Stomach (tissue), 9 donors: ENCODE results near the gene CDC42SE2. TPM values are rescaled to one million over a fixed set of nuclear protein-coding genes. Genes with fewer than 3 reads are reported as not detected.

Source experiments
- DNase-seq, 2 donors: peaks; one replicate each; pipeline versions ENCODE4 v3.0.0 to v3.0.0-alpha.2; 2013 to 2019
- H3K27ac ChIP-seq, 5 donors: fragments of 200-600 bp in 4 of 5; sonication (generic) in 4 of 5; one replicate each; pipeline ENCODE4 v1.5.1; 2013 to 2019; ENCODE audit warnings: mild to moderate bottlenecking in 1 of 5, moderate library complexity in 1 of 5
- H3K27me3 ChIP-seq, 3 donors: fragments of 200-600 bp; sonication (generic); one replicate each; pipeline ENCODE4 v1.5.1; 2017 to 2019; ENCODE audit warnings: mixed run types in 1 of 3
- H3K36me3 ChIP-seq, 4 donors: fragments of 200-600 bp; sonication (generic); 1 replicate in 3 of 4; 2 replicates in 1 of 4; pipeline ENCODE4 v1.5.1; 2016 to 2019
- H3K4me1 ChIP-seq, 4 donors: fragments of 200-600 bp; sonication (generic); one replicate each; pipeline ENCODE4 v1.5.1; 2016 to 2019
- H3K4me3 ChIP-seq, 4 donors: fragments of 200-600 bp; sonication (generic) in 3 of 4; one replicate each; pipeline ENCODE4 v1.5.1; 2016 to 2019; ENCODE audit warnings: mild to moderate bottlenecking in 1 of 4
- H3K9me3 ChIP-seq, 4 donors: fragments of 200-600 bp; sonication (generic); one replicate each; pipeline ENCODE4 v1.5.1; 2016 to 2019
- CTCF ChIP-seq, 7 experiments: fragments of 450-650 bp in 4 of 7; fragments of 200-600 bp in 3 of 7; sonication (generic) in 3 of 7; IDR thresholded peaks; one replicate each; pipeline ENCODE4 v1.5.1; 2016 to 2019; ENCODE audit warnings: antibody characterized with exemption in 7 of 7, control low read depth in 2 of 7, mild to moderate bottlenecking in 1 of 7
- EP300 ChIP-seq: sonication (generic); formaldehyde crosslinking; IDR thresholded peaks from one replicate; pipeline ENCODE4 v1.6.1; 2017; ENCODE audit warnings: antibody characterized with exemption
- POLR2A ChIP-seq, 4 donors: fragments of 450-650 bp; IDR thresholded peaks; one replicate each; pipeline ENCODE4 v1.6.1; 2016; ENCODE audit warnings: antibody characterized with exemption in 4 of 4, control low read depth in 2 of 4, mild to moderate bottlenecking in 1 of 4, moderate library complexity in 1 of 4
- POLR2AphosphoS5 ChIP-seq, 3 donors: sonication (generic); formaldehyde crosslinking; IDR thresholded peaks; one replicate each; pipeline ENCODE4 v1.6.1; 2016; ENCODE audit warnings: antibody characterized with exemption in 3 of 3
- WGBS, 5 donors: extraction: QIAGEN DNeasy Blood & Tissue Kit in 3 of 5; methylation state at CpG; one replicate each; pipeline versions ENCODE4 v1.1.5 to v1.1.7; 2013 to 2018; 5-methylcytosine and 5-hydroxymethylcytosine counted together
- intact Hi-C: fragments of 100-400 bp; cut with DNase I; formaldehyde crosslinking; loops from one replicate; pipeline ENCODE4 v1.15.1; 2023; ENCODE audit warnings: low total_unique reads
- polyA plus RNA-seq, 3 donors: library from polyadenylated mRNA; stranded (reverse); fragments of 200-250 nt; gene quantifications; one replicate each; pipeline ENCODE4 v1.2.3, GENCODE V29; 2013
- total RNA-seq, 5 donors: library from RNA; depleted of rRNA; stranded (reverse); fragments of >200 nt; gene quantifications; one replicate each; pipeline versions ENCODE4 v1.1.0 to v1.2.3, GENCODE V29; 2014 to 2016
- donor health status: healthy with polysubstance abuse.
- donor health status: Bipolar disorder and iron deficiency.
- donor health status: healthy.

Gene CDC42SE2
- total and polyA plus RNA-seq, 8 donors: 11.0 to 87.9 (median 20.6) TPM

- Histone ChIP-seq H3K27ac (no peak overlapping the region), H3K9me3 (no peaks in the 10 kb centered on the region), H3K27me3 (no peaks in the 10 kb centered on the region), H3K36me3 (peaks cover 0 to 31% (median 29%) of the 10 kb centered on the region in 4 donors), H3K4me1 (peaks cover 0 to 12% (median 5%) of the 10 kb centered on the region in 4 donors), H3K4me3 (no peak overlapping the region)
- WGBS, 5 donors: 89 to 95% (median 94%) methylated on average over 15 of the region's 15 CpGs
- no peak for TF ChIP-seq EP300
- no peak for TF ChIP-seq CTCF (IDR thresholded peaks at IDR 0.05)
- TF ChIP-seq POLR2AphosphoS5 (IDR thresholded peaks at IDR 0.05): no peak
- no peak for TF ChIP-seq POLR2A (IDR thresholded peaks at IDR 0.05)
- DNase-seq: no peak
- intact Hi-C loops: no loop called here
Measured at GRCh38 chr5:131361677-131362315, 97.9 kb downstream of the CDC42SE2 start.

GRCh38 chr5:131363811-131364506 lies 100.1 kb downstream of the CDC42SE2 start:
- Histone ChIP-seq H3K27me3 (no peaks in the 10 kb centered on the region), H3K4me3 (no peak overlapping the region), H3K9me3 (no peaks in the 10 kb centered on the region), H3K4me1 (no peaks in the 10 kb centered on the region), H3K27ac (no peak overlapping the region), H3K36me3 (peaks cover 0 to 31% (median 29%) of the 10 kb centered on the region in 4 donors)
- no peak for DNase-seq
- intact Hi-C loops: no loop called here
- WGBS, 5 donors: 77 to 88% (median 83%) methylated on average over 6 of the region's 6 CpGs
- no peak for TF ChIP-seq POLR2AphosphoS5 (IDR thresholded peaks at IDR 0.05)
- TF ChIP-seq EP300: no peak
- TF ChIP-seq CTCF (IDR thresholded peaks at IDR 0.05): no peak
- TF ChIP-seq POLR2A (IDR thresholded peaks at IDR 0.05): no peak

GRCh38 chr5:131364507-131365050 lies 100.7 kb downstream of the CDC42SE2 start:
- peaks cover 0 to 25% (median 23%) of the 10 kb centered on the region in 4 donors for H3K36me3 ChIP-seq
- no peaks in the 10 kb centered on the region for H3K4me1 ChIP-seq
- H3K27me3 ChIP-seq: no peaks in the 10 kb centered on the region
- no peak overlapping the region for H3K4me3 ChIP-seq
- TF ChIP-seq EP300: no peak
- no peak for TF ChIP-seq POLR2A (IDR thresholded peaks at IDR 0.05)
- no peak for TF ChIP-seq CTCF (IDR thresholded peaks at IDR 0.05)
- TF ChIP-seq POLR2AphosphoS5 (IDR thresholded peaks at IDR 0.05): no peak
- 60 to 83% (median 81%) methylated on average over 1 of the region's 1 CpG for WGBS, 5 donors
- DNase-seq: peak in 1 of 2 donors; percentile 34
- no peaks in the 10 kb centered on the region for H3K9me3 ChIP-seq
- intact Hi-C loops: no loop called here
- H3K27ac ChIP-seq: no peak overlapping the region

- no peaks in the 10 kb centered on the region for H3K27me3 ChIP-seq
- no peaks in the 10 kb centered on the region for H3K9me3 ChIP-seq
- H3K4me1 ChIP-seq: no peaks in the 10 kb centered on the region
- no peak overlapping the region for H3K27ac ChIP-seq
- H3K36me3 ChIP-seq: peaks cover 0 to 9% (median 7%) of the 10 kb centered on the region in 4 donors
- DNase-seq: no peak
- intact Hi-C loops: no loop called here
- WGBS, 5 donors: 94 to 97% (median 95%) methylated on average over 3 of the region's 3 CpGs
- no peak for TF ChIP-seq EP300
- TF ChIP-seq POLR2AphosphoS5 (IDR thresholded peaks at IDR 0.05): no peak
- no peak for TF ChIP-seq CTCF (IDR thresholded peaks at IDR 0.05)
- no peak for TF ChIP-seq POLR2A (IDR thresholded peaks at IDR 0.05)
- no peak overlapping the region for H3K4me3 ChIP-seq
Measured at GRCh38 chr5:131366428-131366827, 102.6 kb downstream of the CDC42SE2 start.
